SU-DHL-6 (cell line): Measurements from ENCODE around the gene BMP10.

Experiments
- H2AFZ ChIP-seq: fragments of 200-600 bp; sonication (generic); 2 replicates; pipeline ENCODE4 v1.6.1; 2014; ENCODE audit warnings: low read depth, mild to moderate bottlenecking, moderate library complexity, mixed read lengths, antibody characterized with exemption, low read length; ENCODE audit not compliant: severe bottlenecking
- H3F3A ChIP-seq: fragments of 200-600 bp; shearing (Covaris generic); 2 replicates; pipeline ENCODE4 v1.6.0; 2016; ENCODE audit warnings: antibody characterized with exemption, mild to moderate bottlenecking; ENCODE audit not compliant: insufficient read depth
- H3K27ac ChIP-seq: fragments of 200-600 bp; sonication (generic); 2 replicates; pipeline ENCODE4 v1.5.1; 2016; ENCODE audit warnings: low read depth, mild to moderate bottlenecking, low read length, moderate library complexity, mixed read lengths
- H3K27me3 ChIP-seq: fragments of 200-600 bp; sonication (generic), shearing (Covaris generic); 2 replicates; pipeline ENCODE4 v1.6.0; 2014; ENCODE audit warnings: mild to moderate bottlenecking, low read length
- H3K36me3 ChIP-seq: fragments of 200-600 bp; sonication (generic); 2 replicates; pipeline ENCODE4 v1.6.1; 2014; ENCODE audit warnings: mild to moderate bottlenecking, low read length, mixed read lengths
- H3K4me2 ChIP-seq: fragments of 300-600, 200-600 bp; shearing (Covaris generic), sonication (generic); 2 replicates; pipeline ENCODE4 v1.6.0; 2014; ENCODE audit warnings: low read length, low read depth, mild to moderate bottlenecking; ENCODE audit not compliant: poor library complexity, severe bottlenecking
- H3K4me3 ChIP-seq: fragments of 200-600 bp; sonication (generic); 2 replicates; pipeline ENCODE4 v1.5.1; 2014; ENCODE audit warnings: antibody characterized with exemption, low read length, mild to moderate bottlenecking, mixed read lengths; ENCODE audit not compliant: insufficient read depth, poor library complexity, severe bottlenecking
- H3K79me2 ChIP-seq: fragments of 200-600 bp; sonication (generic); 2 replicates; pipeline ENCODE4 v1.6.1; 2014; ENCODE audit warnings: mild to moderate bottlenecking, low read length, moderate library complexity; ENCODE audit not compliant: insufficient read depth
- H3K9ac ChIP-seq: fragments of 200-600 bp; sonication (generic); 2 replicates; pipeline ENCODE4 v1.7.0; 2014; ENCODE audit warnings: mild to moderate bottlenecking, low read length
- H3K9me2 ChIP-seq: fragments of 200-600 bp; sonication (generic); replicated peaks from 2 replicates; pipeline ENCODE4 v1.6.1; 2014; ENCODE audit warnings: low read length; ENCODE audit not compliant: insufficient read depth
- H3K9me3 ChIP-seq: fragments of 200-600 bp; sonication (generic); 2 replicates; pipeline ENCODE4 v1.6.1; 2014; ENCODE audit warnings: low read length, mixed read lengths; ENCODE audit not compliant: insufficient read depth
- H4K20me1 ChIP-seq: fragments of 200-600 bp; sonication (generic); 2 replicates; pipeline ENCODE4 v1.6.1; 2014; ENCODE audit warnings: low read depth, mild to moderate bottlenecking, antibody characterized with exemption, low read length, moderate library complexity, mixed read lengths
- CTCF ChIP-seq: fragments of 200-600 bp; sonication (generic); IDR thresholded peaks from one replicate; pipeline ENCODE4 v1.5.1; 2017; ENCODE audit warnings: antibody characterized with exemption, mild to moderate bottlenecking, low read length, moderate library complexity; ENCODE audit not compliant: insufficient read depth, poor library complexity, severe bottlenecking
- EZH2phosphoT487 ChIP-seq: fragments of 200-600 bp; sonication (generic), shearing (Covaris generic); conservative IDR thresholded peaks from 2 replicates; pipeline ENCODE4 v1.6.1; 2018; ENCODE audit warnings: mild to moderate bottlenecking, antibody characterized with exemption, low read length, moderate library complexity, mixed read lengths

The BMP10 gene

GRCh38 chr2:68854476-68854875 lies 16.7 kb downstream of the BMP10 start:
- no peaks in the 10 kb centered on the region for H3K9me3 ChIP-seq
- no peaks in the 10 kb centered on the region for H3K27me3 ChIP-seq
- H3K27ac ChIP-seq, result no peak overlapping the region
- H2AFZ ChIP-seq, result no peak overlapping the region
- H3F3A ChIP-seq, result no peaks in the 10 kb centered on the region
- H3K4me3 ChIP-seq, result no peak overlapping the region
- TF ChIP-seq EZH2phosphoT487, result no peak
- no peak for TF ChIP-seq CTCF
- H3K9ac ChIP-seq, result no peak overlapping the region
- no peaks in the 10 kb centered on the region for H4K20me1 ChIP-seq
- no peaks in the 10 kb centered on the region for H3K36me3 ChIP-seq
- no peaks in the 10 kb centered on the region for H3K79me2 ChIP-seq
- H3K4me2 ChIP-seq, result no peak overlapping the region
- no peaks in the 10 kb centered on the region for H3K9me2 ChIP-seq

DNA sequence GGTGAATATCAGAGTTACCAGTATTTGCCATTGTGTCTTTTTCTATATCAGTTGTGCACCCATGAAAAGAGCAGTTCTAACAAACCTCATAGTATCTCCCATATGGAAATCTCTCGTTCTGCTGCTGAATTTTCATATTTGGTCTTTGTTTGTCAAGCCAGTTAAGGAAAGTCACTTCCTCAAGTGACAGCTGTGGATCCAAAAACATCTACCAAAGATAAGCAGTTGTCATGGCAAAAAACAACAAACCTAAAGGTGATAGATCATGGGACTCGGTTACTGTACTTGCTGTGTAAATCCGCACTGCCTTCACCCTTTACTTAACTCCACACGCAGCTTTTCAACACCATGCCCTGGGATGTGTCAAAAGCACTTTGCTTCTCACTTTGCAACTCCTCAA lies 17.3 kb downstream of the BMP10 start:
- Histone ChIP-seq H3K27ac (no peak overlapping the region), H3K36me3 (no peaks in the 10 kb centered on the region), H3F3A (no peaks in the 10 kb centered on the region), H3K9ac (no peak overlapping the region), H2AFZ (no peak overlapping the region), H3K4me3 (no peak overlapping the region), H3K27me3 (no peaks in the 10 kb centered on the region), H3K79me2 (no peaks in the 10 kb centered on the region), H3K9me3 (no peaks in the 10 kb centered on the region), H3K9me2 (no peaks in the 10 kb centered on the region), H3K4me2 (no peak overlapping the region), H4K20me1 (no peaks in the 10 kb centered on the region)
- TF ChIP-seq CTCF (no peak), EZH2phosphoT487 (no peak)

DNA sequence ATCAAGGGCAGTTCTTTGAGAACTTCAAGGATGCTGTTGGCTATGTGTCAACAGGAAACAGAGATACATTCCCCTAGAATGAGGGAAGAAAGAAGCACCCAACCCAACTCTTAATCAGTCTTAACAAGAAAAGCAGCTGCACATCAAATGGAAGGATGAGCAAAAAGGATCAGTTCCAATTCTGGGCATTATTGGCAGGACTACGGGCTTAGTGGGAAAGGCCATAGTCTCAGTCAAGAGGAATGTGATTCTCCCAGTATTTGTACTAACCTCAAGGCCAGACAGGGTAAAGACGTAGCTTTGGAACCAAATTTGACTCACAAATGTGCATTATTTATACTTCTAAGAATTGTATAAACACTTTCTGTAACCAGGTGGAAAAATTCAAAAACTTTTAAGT lies 18.2 kb downstream of the BMP10 start:
- no peaks in the 10 kb centered on the region for H3K9me2 ChIP-seq
- no peaks in the 10 kb centered on the region for H3K9me3 ChIP-seq
- H3K4me3 ChIP-seq, result no peak overlapping the region
- H4K20me1 ChIP-seq, result no peaks in the 10 kb centered on the region
- H3K79me2 ChIP-seq, result no peaks in the 10 kb centered on the region
- TF ChIP-seq CTCF (no peak), EZH2phosphoT487 (no peak)
- no peak overlapping the region for H3K27ac ChIP-seq
- H3K27me3 ChIP-seq, result no peaks in the 10 kb centered on the region
- H3K9ac ChIP-seq, result no peak overlapping the region
- no peak overlapping the region for H2AFZ ChIP-seq
- no peaks in the 10 kb centered on the region for H3K36me3 ChIP-seq
- H3K4me2 ChIP-seq, result no peak overlapping the region
- no peaks in the 10 kb centered on the region for H3F3A ChIP-seq

- H3K79me2 ChIP-seq, result no peaks in the 10 kb centered on the region
- no peak overlapping the region for H3K9ac ChIP-seq
- no peaks in the 10 kb centered on the region for H4K20me1 ChIP-seq
- H3K27ac ChIP-seq, result no peak overlapping the region
- H3K9me3 ChIP-seq, result no peaks in the 10 kb centered on the region
- no peaks in the 10 kb centered on the region for H3K36me3 ChIP-seq
- H3K4me2 ChIP-seq, result no peak overlapping the region
- no peaks in the 10 kb centered on the region for H3K27me3 ChIP-seq
- H3K4me3 ChIP-seq, result no peak overlapping the region
- H3K9me2 ChIP-seq, result no peaks in the 10 kb centered on the region
- no peak for TF ChIP-seq CTCF
- TF ChIP-seq EZH2phosphoT487, result no peak
- H3F3A ChIP-seq, result no peaks in the 10 kb centered on the region
- no peak overlapping the region for H2AFZ ChIP-seq
These were observed 20.7 kb downstream of the BMP10 start for GRCh38 chr2:68850524-68850923.
